GM08714 (cell line): Measurements from ENCODE around the gene ACER1.
"Not testable (repeated sequence)": the region's sequence is repeated elsewhere in the genome, so short reads cannot be mapped to it uniquely, and the experiment has no call there.

Source experiments
- H3K4me3 ChIP-seq: fragments of 200-500 bp; sonication (Bioruptor generic); 2 replicates; pipeline ENCODE4 v1.5.1; 2014; ENCODE audit warnings: mild to moderate bottlenecking, low read length, inconsistent platforms
- ZNF274 ChIP-seq: IDR thresholded peaks from 2 replicates; pipeline ENCODE4 v1.6.1; 2012; ENCODE audit warnings: mild to moderate bottlenecking, low read depth, low read length

The ACER1 gene

GRCh38 chr19:6334490-6335285, 1.3 kb upstream of the ACER1 start:
- no peak overlapping the region for H3K4me3 ChIP-seq
- no peak for TF ChIP-seq ZNF274

DNA sequence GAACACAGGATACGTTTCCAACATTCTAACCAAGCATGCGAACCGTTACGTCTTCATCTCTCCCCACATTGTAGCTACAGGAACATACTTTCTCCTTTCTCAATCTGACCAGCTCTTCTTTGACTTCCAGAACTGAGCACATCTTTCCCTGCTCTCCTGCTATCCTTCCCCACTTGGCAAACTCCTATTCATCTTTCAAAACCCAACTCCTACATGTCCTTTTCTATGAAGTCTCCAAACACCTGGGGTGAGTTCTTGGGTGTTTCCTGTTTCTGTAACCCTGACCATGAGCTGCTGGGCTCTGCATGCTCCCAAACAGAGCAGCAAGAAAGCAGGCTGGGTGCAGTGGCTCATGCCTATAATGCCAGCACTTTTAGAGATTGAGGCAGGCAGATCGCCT, 6.6 kb downstream of the ACER1 start:
- H3K4me3 ChIP-seq: no peak overlapping the region
- TF ChIP-seq ZNF274: no peak

DNA sequence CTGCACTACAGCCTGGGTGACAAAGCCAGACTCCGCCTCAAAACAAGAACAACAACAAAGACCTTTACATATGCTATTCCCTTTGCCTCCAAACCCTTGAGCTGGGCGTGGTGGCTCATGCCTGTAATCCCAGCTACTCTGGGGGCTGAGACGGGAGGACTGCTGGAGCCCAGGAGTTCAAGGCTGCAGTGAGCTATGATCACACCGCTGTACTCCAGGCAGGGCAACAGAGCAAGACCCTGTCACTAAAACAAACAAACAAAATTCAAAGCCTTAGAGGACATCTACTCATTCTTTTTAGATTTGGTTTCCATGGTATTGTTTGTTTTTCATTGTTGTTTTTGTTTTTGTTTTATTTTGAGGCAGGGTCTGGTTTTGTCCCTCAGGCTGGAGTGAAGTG, 7.8 kb downstream of the ACER1 start:
- no peak overlapping the region for H3K4me3 ChIP-seq
- TF ChIP-seq ZNF274: no peak

DNA sequence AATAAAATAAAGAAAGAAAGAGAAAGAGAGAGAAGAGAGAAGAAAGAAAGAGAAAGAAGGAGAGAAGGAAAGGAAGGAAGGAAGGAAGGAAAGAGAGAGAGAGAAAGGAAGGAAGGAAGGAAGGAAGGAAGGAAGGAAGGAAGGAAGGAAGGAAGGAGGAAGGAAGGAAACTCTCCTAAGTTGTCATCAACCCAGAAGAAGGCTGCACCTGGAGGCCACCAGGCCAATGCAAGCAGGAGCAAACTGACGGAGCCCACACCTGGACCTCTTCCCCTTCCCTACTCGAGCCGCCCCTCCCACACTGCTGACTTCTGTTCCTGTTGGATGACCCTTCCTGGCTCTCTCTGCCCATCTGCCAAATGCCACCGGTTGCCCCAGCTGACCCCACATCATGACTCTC, 8.7 kb downstream of the ACER1 start:
- no peak for TF ChIP-seq ZNF274
- H3K4me3 ChIP-seq: no peak overlapping the region

DNA sequence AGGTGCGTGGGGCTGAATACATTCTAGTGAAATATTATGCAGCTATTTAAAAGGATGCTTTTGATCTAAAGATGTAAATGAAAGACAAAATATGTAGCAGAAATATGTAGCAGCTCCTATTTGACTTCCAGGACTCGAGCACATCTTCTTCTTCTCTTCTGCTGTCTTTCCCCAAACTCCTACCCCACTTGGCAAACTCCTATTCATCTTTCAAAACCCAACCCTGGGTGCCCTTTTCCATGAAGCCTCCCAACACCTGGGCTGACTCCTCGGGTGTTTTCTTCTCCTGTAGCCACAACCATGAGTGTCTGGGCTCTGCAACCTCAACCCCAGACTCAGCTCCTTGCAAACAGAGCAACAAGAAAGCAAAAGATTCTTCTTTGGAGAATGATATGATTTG, 11.1 kb downstream of the ACER1 start:
- TF ChIP-seq ZNF274: no peak
- H3K4me3 ChIP-seq: no peak overlapping the region

- H3K4me3 ChIP-seq: no peak overlapping the region
- no peak for TF ChIP-seq ZNF274
These were observed 14.0 kb downstream of the ACER1 start for GRCh38 chr19:6319376-6319775.

DNA sequence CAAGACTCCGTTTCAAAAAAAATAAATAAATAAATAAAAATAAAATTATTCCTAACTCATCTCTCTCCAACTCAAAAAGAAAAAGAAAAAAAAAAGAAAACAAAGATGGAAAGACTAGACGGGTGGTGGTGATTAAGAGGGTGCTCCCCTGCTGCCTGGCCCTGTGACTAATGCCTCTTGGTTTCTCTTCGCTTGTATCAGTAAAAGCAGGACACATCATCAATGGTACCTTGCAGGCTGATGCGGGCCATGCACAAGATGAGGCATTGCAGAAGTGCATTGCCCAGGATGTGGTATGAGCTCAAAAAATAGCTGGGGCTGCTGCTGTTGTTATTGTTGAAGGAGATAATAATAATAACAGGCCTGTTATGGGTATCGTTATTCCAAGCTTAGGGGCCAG, 14.6 kb downstream of the ACER1 start:
- no peak for TF ChIP-seq ZNF274
- H3K4me3 ChIP-seq: no peak overlapping the region

DNA sequence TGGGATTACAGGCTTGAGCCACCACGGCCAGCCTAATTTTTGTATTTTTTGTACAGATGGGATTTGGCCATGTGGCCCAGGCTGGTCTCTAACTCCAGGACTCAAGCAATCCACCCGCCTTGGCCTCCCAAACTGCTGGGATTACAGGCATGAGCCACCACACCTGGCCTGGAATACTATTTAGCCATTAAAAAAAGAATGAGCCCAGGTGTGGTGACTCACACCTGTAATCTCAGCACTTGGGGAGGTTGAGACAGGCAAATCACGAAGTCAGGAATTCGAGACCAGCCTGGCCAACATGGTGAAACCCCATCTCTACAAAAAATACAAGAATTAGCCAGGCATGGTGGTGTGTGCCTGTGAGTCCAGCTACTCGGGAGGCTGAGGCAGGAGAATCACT, 17.8 kb downstream of the ACER1 start:
- H3K4me3 ChIP-seq: not testable (repeated sequence)

DNA sequence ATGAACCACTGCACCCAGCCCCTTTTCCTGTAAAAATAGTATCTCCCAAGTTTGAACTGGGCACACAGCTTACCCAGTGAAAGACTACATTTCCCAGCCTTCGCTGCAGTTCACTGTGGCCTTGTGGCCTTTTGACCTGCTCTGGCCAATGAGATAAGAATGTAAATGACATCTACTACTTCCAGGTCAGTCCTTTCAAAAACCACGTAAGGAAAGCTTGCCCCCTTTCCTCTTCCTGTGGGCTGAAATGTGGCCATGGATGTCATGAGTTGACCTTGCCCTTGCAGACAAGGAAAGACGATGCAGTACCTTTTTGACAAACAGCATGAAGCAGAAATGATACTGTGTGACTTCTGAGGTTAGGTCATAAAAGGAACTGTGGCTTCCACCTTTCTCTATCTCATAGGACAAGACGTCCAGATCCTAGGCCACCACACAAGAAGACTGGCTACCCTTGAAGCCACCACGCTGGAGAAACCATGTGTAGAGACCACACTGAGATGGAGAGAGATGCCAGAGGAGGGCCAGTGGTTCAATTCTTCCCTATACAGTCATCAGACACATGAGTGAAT, 19.9 kb downstream of the ACER1 start:
- no peak overlapping the region for H3K4me3 ChIP-seq
- no peak for TF ChIP-seq ZNF274

DNA sequence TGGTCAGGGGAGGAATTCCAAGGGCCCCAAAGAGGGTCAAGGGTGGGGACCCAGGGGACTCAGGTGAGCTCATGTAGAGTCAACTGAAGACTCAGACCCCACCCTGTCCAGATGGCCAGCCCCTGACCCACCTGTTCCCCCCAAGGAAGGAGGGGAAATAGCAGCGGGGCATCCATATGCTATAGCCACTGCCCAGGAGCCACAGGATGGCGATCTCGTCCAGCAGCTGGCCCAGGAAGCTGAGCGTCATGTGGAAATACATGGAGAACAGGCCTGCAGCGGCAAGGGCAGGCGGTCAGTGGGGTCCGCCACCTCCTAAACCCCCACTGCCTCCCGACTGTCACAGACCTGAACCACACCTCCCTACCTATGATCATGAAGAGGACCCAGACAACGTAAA, 21.4 kb downstream of the ACER1 start:
- no peak for TF ChIP-seq ZNF274
- no peak overlapping the region for H3K4me3 ChIP-seq

DNA sequence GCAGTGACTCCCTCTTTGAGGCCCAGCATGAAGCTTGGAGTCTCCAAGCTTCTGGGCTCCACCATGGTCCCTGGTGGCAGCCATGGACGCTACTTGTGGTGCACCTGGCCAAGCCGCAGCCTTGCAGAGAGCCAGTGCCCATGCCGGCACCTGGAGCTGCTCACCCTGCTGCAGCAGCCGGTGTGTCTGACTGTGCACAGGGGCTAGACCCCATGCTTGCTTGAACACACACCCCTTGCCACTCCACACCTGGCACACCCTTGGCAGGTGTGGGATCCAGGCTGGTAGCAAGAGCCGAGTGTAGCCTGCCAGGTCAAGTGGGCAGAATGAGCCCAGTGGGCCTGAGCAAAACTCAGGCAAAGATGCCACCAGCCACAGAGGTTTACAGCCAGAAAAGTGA, 35.0 kb downstream of the ACER1 start:
- no peak for TF ChIP-seq ZNF274
- no peak overlapping the region for H3K4me3 ChIP-seq

- TF ChIP-seq ZNF274: no peak
- no peak overlapping the region for H3K4me3 ChIP-seq
These were observed 36.2 kb downstream of the ACER1 start for GRCh38 chr19:6297202-6297601.

GRCh38 chr19:6292006-6292405, 41.4 kb downstream of the ACER1 start:
- H3K4me3 ChIP-seq: no peak overlapping the region
- TF ChIP-seq ZNF274: no peak

DNA sequence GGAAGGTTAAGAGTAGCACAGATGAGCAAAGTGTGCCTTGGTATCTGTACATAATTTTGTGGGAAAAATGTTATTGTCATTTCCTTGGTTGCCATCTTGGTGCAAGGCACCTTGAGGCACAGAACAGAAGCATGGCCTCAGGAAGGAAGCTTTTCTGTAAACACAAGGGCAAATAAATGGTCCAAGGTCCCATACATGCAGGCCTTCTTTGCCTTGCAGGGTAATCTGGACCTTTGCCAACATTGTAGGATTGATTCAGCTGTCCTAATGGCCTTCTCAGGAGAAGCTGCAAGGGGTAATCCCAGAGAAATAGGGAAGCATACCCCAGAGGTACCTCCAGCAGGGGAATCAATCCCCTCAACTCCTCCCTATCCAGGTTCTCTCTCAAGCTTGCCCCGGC, 44.7 kb downstream of the ACER1 start:
- TF ChIP-seq ZNF274: no peak
- H3K4me3 ChIP-seq: no peak overlapping the region

GRCh38 chr19:6287269-6287885, 46.0 kb downstream of the ACER1 start:
- no peak overlapping the region for H3K4me3 ChIP-seq
- TF ChIP-seq ZNF274: no peak
